ENCODE measurements around the gene RAB37. TPM values are rescaled to one million over a fixed set of nuclear protein-coding genes. Genes with fewer than 3 reads are reported as not detected.

RAB37 gene, protein sequence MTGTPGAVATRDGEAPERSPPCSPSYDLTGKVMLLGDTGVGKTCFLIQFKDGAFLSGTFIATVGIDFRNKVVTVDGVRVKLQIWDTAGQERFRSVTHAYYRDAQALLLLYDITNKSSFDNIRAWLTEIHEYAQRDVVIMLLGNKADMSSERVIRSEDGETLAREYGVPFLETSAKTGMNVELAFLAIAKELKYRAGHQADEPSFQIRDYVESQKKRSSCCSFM
- total RNA-seq, result 1 to 10 TPM; 1.3 to 1.4 TPM

DNA sequence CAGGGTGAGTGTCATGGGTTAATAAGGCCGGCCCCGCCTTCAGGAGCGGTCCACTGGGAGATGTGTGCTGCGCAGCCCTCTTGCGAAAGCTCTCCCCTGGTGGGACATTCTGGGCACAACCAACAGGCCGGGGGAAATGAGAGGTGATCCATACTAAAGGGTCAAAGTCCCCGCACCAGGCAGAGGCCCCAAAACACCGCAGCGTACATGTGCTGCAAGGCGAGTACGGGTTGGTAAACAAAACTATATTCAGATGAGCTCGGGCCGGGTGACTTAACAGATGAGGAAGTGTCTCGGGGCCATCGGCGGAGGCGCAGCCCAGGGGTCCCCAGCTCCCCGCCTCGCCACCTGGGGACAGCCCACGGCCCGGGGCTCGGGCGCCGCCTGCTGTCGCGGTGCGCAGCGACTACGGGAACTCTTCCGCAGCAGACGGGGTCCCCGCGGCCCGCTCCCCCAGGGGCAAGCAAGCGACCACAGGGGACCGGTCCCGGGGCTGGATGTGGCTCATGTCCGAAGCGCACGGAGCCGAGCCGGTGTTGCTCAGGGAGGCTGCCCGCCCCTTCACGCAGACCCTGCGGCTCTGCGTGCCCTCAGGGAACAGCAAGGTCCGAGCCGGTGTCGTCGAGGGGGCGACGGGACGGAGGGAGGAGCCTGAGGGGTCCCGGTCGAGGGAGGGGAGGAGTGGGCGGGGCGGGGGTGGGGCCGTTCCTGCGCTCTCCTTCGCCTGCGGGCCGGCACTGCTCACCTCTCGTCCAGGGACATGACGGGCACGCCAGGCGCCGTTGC, at the start of gene RAB37:
TSS of gene RAB37 (plus strand) at position 744 of the 786 bp plus-strand sequence. CDS start at position 761, 17 bp downstream.
- POLR2A ChIA-PET, result interaction anchor here (0.6 to 1.3 kb wide), 2 partner anchors 79 to 167 kb away, joined by 3 to 4 read pairs; no protein-coding TSS in a partner anchor
- CTCF ChIA-PET, result interaction anchor here (0.7 to 6.5 kb wide), 24 partner anchors 9 to 356 kb away, joined by 3 to 78 read pairs (median 4); no protein-coding TSS in a partner anchor

DNA sequence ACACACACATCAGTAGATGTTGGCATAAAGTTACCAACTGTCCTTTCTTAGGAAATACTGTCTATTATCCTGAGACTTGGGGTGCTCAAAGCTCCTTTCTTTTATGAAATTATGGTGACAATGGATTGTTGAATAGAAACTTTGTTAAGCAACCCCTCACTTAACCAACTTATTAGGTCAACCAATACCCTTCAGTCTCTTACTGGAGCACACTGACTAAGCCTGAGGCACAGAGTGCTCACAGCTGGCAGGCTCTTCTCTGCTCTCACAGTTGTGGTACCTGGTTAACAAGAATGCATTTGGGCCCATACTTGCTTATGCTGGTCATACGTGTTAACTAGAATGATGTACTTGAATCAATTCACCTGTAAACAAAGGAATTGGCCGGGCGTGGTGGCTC, 49.2 kb upstream of the RAB37 start:
- POLR2A ChIA-PET, result no interaction called here
- CTCF ChIA-PET, result interaction anchor here (0.9 kb wide), 1 partner anchor 38 kb away, joined by 3 read pairs; no protein-coding TSS in a partner anchor

DNA sequence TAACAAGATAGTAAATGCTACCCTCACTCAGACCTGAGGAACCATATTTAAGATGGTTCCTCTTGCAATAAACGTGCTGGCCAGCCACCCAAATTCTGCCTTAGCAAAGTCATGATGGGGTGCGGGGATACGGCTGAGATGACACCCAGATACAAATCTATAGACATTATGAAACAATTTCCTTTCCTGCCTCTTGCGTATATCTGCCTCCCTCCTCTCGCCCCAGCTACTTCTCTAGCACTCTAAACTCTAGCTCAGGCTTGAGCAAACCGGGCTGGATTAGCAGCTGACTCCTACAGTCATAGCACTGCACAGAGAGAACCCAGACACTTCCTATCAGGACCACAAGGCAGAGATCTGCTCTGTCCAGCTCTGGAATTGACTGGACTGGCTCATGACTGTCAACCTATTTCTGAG, 46.6 kb upstream of the RAB37 start:
- CTCF ChIA-PET, result no interaction called here
- POLR2A ChIA-PET, result no interaction called here

DNA sequence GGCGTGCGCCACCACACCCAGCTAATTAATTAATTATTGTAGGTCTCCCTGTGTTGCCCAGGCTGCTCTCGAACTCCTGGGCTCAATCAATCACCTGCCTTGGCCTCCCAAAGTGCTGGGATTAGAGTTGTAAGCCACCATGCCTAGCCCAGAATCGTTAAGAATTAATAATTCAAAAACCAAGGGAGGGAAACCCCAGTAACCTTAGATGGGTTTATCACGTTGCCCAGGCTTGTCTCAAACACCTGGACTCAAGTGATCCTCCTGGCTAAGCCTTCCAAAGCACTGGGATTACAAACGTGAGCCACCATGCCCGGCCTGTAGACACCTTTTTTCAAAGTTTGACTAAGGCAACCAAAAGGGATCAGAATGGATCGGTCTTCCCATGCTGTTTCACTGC, 45.9 kb upstream of the RAB37 start:
- ChIA-PET CTCF (no interaction called here), POLR2A (no interaction called here)

DNA sequence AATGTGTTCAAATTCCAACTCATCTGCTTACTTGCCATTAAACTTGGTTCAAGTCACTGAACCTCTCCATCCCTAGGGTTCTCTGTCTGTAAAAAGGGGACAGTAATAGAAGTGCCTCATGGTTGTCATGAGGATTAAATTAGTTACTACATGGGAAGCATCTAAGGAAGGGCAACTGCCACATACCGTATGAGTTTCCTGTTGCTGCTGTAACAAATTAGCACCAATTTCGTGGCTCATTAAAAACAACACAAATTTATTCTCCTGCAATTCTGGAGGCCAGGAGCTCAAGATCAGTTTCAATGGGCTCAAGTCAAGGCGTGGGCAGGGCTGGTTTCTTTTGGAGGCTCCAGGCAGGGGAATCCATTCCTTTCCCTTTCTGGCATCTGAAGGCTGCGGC, 43.0 kb upstream of the RAB37 start:
- CTCF ChIA-PET, result no interaction called here

DNA sequence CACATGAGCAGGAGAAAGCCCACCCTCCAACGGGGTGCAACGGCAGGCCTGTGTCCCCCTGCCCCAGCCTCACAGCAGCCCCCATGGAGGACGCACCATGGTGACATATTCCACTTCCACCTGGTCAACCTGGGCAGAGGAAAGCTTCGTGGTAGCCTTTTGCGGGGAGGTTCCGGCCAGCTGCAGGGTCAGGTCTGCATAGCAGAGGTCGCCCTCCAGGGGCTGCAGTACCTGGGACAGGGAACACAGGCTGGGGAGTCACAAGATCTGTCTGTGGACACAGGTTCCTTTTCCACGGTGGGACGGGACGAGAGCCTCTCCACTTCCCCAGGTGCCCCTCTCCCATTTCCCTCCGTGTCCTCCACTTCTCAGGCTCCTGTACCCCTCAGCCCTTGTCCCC, 41.4 kb upstream of the RAB37 start:
- CTCF ChIA-PET, result no interaction called here
- POLR2A ChIA-PET, result no interaction called here

More for the DNA sequence above, 43.0 kb upstream of the RAB37 start:
- POLR2A ChIA-PET, result no interaction called here

DNA sequence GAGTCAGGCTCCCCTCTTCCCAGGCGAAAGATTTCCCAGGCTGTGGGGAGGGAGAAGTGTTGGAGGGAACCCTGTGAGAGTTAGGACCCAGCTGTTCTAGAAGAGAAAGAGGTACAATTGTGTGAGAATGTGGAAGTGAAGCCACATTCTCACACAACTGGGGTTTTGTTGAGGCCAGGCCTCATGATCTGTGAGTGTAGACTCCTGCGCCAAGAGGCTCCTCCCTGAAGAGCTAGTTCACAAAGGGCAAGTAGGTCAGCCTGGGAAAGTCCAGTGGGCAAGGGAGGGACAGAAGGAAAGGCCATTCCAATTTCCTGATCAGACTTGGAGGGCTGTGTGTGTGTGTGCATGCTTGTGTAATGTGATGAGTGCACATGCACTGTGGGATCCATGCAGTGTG, 39.5 kb upstream of the RAB37 start:
- CTCF ChIA-PET, result interaction anchor here (0.7 kb wide), 1 partner anchor 370 kb away, joined by 4 read pairs; no protein-coding TSS in a partner anchor

DNA sequence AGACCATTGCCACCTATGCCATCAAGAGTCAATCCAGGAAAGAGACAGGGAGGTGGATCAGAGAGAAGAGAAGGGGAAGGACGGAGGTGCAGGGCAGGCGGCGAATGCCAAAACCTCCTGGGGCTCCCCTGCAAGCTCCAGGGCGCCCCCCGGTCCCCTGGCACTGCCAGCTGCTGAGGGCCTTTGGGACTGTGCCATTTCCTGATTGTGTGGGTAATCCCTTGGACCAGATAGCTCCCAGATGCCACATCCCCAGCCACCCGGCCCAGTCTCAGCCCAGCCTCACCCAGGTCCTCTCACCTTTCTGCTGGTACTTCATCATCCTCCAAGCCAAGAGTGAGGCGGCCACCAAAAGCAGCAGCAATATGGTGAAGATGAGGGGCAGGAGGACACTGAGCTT, 39.0 kb upstream of the RAB37 start:
- CTCF ChIA-PET, result interaction anchor here (0.9 kb wide), 1 partner anchor 40 kb away, joined by 4 read pairs; no protein-coding TSS in a partner anchor
- POLR2A ChIA-PET, result no interaction called here

More for the DNA sequence above, 39.5 kb upstream of the RAB37 start:
- POLR2A ChIA-PET, result no interaction called here

DNA sequence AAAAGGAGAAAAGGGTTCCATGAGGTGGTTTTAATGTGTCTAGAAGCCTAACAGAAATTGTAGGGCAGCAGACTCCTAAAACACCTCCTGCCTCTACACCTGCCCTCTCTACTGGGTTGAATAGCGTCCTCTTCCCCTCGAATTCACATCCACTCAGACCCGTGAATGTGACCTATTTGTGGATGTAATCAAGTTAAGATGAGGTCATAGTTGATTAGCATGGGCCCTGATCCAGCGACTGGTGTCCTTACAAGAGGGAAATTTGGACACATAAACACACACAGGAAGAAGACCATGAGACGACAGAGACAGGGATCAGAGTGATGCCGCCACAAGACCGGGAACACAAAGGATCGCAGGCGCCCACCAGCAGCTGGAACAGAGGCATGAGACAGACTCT, 37.8 kb upstream of the RAB37 start:
- POLR2A ChIA-PET, result no interaction called here

DNA sequence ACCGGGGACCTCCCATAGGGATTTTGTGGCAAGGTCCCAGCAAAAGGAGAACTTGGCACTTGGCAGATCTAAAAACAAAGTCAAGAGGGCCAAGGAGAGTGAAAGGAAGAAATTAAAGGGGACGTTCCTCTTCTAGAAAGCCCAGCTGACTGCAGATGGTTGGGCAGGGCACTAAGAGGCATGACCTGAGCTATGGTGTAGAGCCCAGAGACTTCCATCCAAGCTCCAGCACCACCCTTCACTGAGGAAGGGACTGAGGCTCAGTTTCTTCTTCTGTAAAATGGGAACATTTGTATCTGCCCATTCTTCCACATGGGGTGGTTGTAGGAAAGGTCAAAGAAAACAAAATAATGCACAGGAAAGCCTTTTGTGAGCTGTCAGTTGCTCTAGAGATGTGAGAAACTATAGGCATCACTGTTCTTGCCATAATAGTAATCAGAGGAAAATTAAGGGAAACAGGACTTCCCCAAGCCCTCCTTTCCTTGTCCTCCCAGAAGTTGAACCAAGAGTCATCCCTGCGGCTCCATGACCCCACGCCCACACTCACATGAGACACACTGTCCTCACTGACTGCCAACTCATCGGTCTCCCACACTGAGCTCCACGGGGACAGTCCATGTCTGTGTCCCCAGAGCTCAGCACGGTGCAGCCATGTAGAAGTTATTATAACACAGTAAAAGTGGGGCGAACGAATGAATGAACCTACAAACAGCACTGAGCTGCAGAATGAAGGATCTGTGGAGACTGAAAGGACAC, 34.8 kb upstream of the RAB37 start:
- POLR2A ChIA-PET, result no interaction called here
- CTCF ChIA-PET, result no interaction called here

More for the DNA sequence above, 37.8 kb upstream of the RAB37 start:
- CTCF ChIA-PET, result interaction anchor here (0.9 kb wide), 1 partner anchor 41 kb away, joined by 4 read pairs; no protein-coding TSS in a partner anchor

DNA sequence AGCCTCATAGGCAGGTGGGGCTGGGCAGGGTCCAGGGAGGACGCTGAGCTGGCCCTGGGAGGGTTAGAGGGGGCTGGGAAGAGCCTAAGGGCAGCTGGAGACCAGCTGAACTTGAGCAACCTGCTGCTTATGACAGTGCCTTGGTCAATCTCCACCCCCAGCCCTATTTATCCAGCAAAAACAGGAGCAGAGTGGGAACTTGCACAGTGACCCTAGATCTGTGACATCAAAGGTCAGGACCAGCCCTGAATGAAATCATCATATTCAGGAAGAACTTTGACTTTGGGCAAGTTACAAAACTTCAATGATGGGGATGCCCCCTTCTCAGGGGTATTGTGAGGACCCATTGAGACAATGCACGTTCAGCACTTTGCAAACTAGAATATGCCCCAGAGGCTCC, 33.7 kb upstream of the RAB37 start:
- ChIA-PET CTCF (no interaction called here), POLR2A (no interaction called here)

DNA sequence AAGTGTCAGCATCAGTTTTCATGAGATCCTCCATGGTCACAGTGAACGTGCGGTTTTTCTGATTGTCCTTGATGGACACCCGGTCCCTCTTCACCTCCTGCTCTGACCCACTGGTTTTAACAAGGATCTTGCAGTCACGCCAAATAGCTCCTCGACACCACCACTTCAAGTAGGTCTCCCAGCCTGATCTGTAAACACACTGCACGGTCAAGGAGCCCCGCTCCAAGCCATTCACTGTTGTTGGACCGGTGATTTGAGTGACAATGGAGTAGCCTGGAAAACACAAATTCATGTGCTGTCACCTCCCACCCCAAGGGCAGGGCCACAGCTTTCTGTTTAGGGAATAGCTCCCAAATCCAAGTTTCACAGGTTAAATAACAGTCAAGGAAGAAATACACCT, 32.5 kb upstream of the RAB37 start:
- CTCF ChIA-PET, result no interaction called here
- POLR2A ChIA-PET, result no interaction called here

DNA sequence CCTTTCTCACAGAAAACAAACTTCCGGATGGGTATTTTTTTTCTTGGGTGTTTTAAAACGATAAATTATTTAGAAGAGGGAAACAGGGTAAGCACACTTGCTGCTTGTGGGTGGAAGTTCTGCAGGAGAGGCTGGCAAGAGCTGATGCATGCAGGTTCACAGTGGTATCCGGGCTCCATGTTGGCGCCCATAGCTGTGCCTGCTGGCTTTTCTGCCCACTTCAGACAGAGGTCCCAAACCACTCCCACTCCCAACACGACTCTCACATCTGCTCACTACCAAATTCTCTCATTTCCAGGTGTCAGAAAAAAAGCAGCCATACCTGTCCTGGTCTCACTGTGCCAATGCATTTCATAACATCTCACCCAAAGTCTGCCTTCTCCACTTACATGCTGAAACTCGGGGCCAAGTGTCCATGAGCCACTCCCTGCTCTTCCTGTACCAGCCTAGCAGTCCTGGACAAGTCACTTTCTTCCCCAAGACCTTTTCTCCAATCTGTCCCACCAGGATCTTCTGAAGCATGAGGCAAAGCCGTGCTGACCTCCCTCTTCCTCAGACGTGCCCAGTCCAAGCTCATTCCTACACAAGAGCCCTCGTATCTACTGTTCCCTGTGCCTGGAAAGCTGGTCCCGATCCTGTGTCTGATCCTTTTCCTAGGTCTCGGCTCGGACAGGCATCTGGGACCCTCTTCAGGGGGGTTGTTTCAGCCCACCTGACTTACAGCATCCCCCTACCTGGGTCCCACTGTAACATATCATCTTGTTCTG, 25.8 kb upstream of the RAB37 start:
- POLR2A ChIA-PET, result interaction anchor here (0.5 to 0.6 kb wide), 2 partner anchors 44 to 57 kb away, joined by 3 read pairs; no protein-coding TSS in a partner anchor
- CTCF ChIA-PET, result no interaction called here

DNA sequence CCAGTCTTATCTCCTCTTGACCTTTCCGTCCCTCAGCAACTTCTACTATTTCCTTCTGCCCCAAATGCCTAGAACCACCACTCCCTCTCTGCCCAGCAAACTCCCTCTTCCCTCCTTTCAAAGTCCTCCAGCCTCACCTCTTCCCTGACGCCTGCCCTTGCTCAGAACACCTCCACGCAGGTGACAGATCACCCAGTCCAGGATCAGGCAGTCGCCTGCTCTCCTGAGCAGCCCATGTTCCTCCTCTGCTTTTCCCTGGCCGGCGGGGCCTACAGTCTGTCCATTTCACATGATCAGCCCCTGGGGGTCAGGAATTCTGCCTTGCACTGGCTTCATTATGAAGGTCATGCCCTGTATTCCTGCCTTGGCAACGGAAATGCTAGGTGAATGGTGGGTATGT, 24.8 kb upstream of the RAB37 start:
- CTCF ChIA-PET, result no interaction called here
- POLR2A ChIA-PET, result no interaction called here

DNA sequence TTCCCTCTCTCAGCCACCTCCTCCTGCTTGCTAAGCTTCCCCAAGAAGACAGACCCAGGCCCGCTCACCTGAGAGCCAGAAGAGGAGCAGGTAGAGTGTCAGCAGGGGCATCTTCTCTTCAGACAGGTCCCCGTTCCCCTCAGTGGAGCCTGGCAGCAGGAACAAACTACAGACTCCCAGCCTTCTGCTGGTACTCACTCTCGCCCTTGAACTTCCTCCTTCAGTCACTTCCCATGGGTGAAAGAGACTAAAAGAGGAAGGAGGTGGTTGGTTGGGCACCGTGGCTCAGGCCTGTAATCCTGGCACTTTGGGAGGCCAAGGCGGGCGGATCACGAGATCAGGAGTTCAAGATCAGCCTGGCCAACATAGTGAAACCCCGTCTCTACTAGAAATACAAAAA, 24.3 kb upstream of the RAB37 start, which contains the start of gene CD300LF:
TSS of gene CD300LF (minus strand) at position 168 of the 400 bp plus-strand sequence. CDS start at position 111, 57 bp downstream.
- CTCF ChIA-PET, result interaction anchor here (0.5 kb wide), 1 partner anchor 499 kb away, joined by 3 read pairs; no protein-coding TSS in a partner anchor

DNA sequence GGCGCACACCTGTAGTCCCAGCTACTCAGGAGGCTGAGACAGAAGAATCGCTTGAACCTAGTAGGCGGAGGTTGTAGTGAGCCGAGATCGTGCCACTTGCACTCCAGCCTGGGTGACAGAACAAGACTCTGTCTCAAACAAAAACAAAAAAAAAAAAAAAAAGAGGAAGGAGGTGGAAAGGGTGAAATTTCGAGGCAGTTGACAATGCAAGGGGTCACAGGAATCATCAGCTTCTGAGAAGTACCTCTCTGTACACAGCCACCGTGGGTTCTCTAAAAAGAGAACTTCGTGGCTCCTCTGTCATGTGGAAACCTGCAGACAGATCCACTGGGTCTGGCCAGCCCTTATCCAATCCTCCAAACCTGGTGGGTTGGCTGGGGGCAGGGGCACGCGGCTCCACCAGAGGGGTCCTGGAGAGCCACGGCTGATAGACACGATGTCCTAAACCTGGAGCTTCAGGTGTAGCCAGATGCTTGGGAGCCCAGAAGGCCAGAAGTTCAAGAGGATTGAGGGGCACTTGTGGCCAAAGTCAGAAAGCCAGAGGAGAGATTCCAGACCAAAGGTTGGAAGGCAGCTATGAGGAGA, 23.8 kb upstream of the RAB37 start:
- POLR2A ChIA-PET, result no interaction called here
- CTCF ChIA-PET, result interaction anchor here (0.5 to 0.7 kb wide), 2 partner anchors 43 to 498 kb away, joined by 3 read pairs; no protein-coding TSS in a partner anchor

More for the DNA sequence above, 24.3 kb upstream of the RAB37 start, which contains the start of gene CD300LF:
- POLR2A ChIA-PET, result no interaction called here

DNA sequence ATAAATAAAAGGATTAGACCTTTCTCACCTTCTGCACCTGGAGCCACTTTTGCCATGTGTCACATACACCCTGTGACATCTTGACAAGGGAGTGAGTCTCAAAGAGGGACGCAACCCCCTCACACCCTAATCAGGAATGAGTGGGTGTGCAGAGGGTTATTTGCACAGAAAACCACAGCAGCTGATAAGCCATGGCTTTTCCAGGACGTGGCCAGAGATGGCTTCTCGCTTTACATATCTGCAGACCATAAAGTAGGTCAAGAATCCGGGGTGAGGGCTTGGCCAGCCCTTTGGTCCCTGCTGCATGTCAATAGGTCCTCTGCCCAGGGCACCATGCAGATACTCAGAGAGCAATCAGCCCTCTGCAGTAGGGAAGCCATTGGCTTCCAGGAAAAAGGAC, 21.9 kb upstream of the RAB37 start:
- ChIA-PET CTCF (no interaction called here), POLR2A (no interaction called here)

DNA sequence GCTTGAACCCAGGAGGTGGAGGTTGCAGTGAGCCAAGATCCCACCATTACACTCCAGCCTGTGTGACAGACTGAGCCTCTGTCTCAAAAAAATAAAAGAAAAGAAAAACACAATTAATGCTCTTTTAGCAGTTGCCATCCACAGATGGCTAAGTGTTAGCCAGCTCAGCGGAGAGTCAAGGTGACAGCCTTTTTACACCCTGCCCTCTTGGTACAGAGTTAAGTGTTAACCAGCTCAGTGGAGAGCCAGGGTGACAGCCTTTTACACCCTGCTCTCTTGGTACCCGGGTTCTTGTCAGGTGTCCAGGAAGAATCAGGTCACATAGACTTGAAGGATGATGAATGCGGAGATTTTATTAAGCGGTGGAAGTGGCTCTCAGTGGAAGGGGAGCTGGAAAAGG, 16.6 kb upstream of the RAB37 start:
- CTCF ChIA-PET, result interaction anchor here (0.6 kb wide), 1 partner anchor 26 kb away, joined by 3 read pairs; no protein-coding TSS in a partner anchor
- POLR2A ChIA-PET, result no interaction called here

DNA sequence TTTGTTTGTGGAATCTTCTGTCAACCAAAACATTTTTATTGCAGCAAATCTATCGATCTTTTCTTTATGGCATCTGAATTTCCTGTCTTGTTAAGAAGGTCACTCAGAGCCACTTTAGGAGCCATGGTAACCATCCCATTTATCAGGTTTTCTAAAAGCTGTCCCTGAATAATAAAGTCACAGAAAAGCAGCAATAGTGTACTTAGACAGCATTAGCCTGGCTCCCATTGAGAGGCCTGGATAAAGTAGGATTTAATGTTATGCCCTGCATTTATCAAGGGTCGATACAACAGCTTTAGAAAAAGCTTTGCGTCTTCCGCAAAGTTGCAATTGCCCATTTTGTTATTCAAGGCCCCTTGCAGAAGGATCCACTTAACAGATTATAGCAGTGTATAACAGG, 14.3 kb upstream of the RAB37 start:
- CTCF ChIA-PET, result interaction anchor here (0.7 to 0.9 kb wide), 2 partner anchors 66 to 177 kb away, joined by 3 read pairs; no protein-coding TSS in a partner anchor
- POLR2A ChIA-PET, result no interaction called here

Measured in activated CD8-positive, alpha-beta memory T cell treated with anti-CD3 and anti-CD28 coated beads for 36 hours (primary cell).